ENCODE data around the gene SLC12A3. TPM values are rescaled to one million over a fixed set of nuclear protein-coding genes. Genes with fewer than 3 reads are reported as not detected.

SLC12A3 gene
- total RNA-seq, 1 donor from 2014 or later = not detected

Other genes starting within 250 kb of the SLC12A3 start
- 98.7 TPM for gene MT1E, start 239.4 kb upstream of the SLC12A3 start, total RNA-seq
- gene MT1M, start 232.5 kb upstream of the SLC12A3 start, total RNA-seq = 18.8 TPM
- 22.3 TPM for gene MT1A, start 226.5 kb upstream of the SLC12A3 start, total RNA-seq
- not detected for gene MT1B, start 213.3 kb upstream of the SLC12A3 start, total RNA-seq
- 8.7 TPM for gene MT1F, start 207.2 kb upstream of the SLC12A3 start, total RNA-seq
- gene MT1G, start 197.1 kb upstream of the SLC12A3 start, total RNA-seq = 2.9 TPM
- gene MT1H, start 195.4 kb upstream of the SLC12A3 start, total RNA-seq = not detected
- 110 TPM for gene MT1X, start 182.7 kb upstream of the SLC12A3 start, total RNA-seq
- gene NUP93, start 135.1 kb upstream of the SLC12A3 start, total RNA-seq = 69.1 TPM
- 171 TPM for gene HERPUD1, start 66.9 kb downstream of the SLC12A3 start, total RNA-seq
- 0.42 TPM for gene CETP, start 96.7 kb downstream of the SLC12A3 start, total RNA-seq
- gene NLRC5, start 124.3 kb downstream of the SLC12A3 start, total RNA-seq = 50.1 TPM
- gene CPNE2, start 227.4 kb downstream of the SLC12A3 start, total RNA-seq = 19.8 TPM